K562 (cell line): ENCODE results near the gene CD40LG. TPM values are rescaled to one million over a fixed set of nuclear protein-coding genes. Genes with fewer than 3 reads are reported as not detected.

ENCODE experiments used
- ATAC-seq: fragments of 200-7000 bp; cut with Tn5 transposase; 3 replicates; pipeline ENCODE4 v1.9.1; 2020; ENCODE audit warnings: moderate library complexity
- BruUV-seq: library from RNA; stranded (reverse); fragments of 400-500 nt; replicated peaks from 2 replicates; lab custom pipeline; 2021; lab: Mats Ljungman, UMichigan
- CTCF ChIA-PET: fragments of 300-600 bp; formaldehyde crosslinking; extraction: SDS; loops from one replicate; lab custom pipeline; 2021; ENCODE audit warnings: low intra/inter-chr PET ratio; lab: Yijun Ruan, JAX
- POLR2A ChIA-PET: fragments of 300-600, 350-650 bp; sonication (Branson Sonifier 250); formaldehyde crosslinking; extraction: SDS; loops from one replicate; lab custom pipeline; 2021; ENCODE audit warnings: antibody characterized with exemption, inconsistent platforms; lab: Yijun Ruan, JAX
- DNase-seq, 4 experiments: peaks; one replicate each; pipeline versions ENCODE4 v3.0.0 to v3.0.0-alpha.2; 2011 to 2018; ENCODE audit warnings: low spot score in 3 of 4, mixed read lengths in 3 of 4; ENCODE audit errors: extremely low read depth in 1 of 4
- FAIRE-seq: peaks from 2 replicates; lab custom pipeline; 2011; peaks lifted over from hg19 to GRCh38; lab: Jason Lieb, UNC
- H2AFZ ChIP-seq: 2 replicates; pipeline ENCODE4 v1.6.0; 2011; ENCODE audit warnings: low read depth, low read length, control low read depth, inconsistent platforms
- H3K27ac ChIP-seq: fragments of 200-600 bp; 3 replicates; pipeline ENCODE4 v1.8.0; 2011; ENCODE audit warnings: low read depth, mild to moderate bottlenecking, control low read depth, inconsistent platforms, low read length, moderate library complexity, mixed read lengths; ENCODE audit errors: extremely low read depth
- H3K27me3 ChIP-seq, 2 experiments: fragments of 300-600 bp in 1 of 2; 2 replicates in 1 of 2; 3 replicates in 1 of 2; pipeline versions ENCODE4 v1.6.0 to v1.8.0; 2011; ENCODE audit warnings: inconsistent platforms in 2 of 2, low read length in 2 of 2, mild to moderate bottlenecking in 1 of 2, mixed read lengths in 1 of 2, moderate library complexity in 1 of 2; ENCODE audit not compliant: control insufficient read depth in 2 of 2, insufficient read depth in 2 of 2
- H3K36me3 ChIP-seq: fragments of 300-600 bp; 3 replicates; pipeline ENCODE4 v1.8.0; 2011; ENCODE audit warnings: mild to moderate bottlenecking, low read length, inconsistent platforms; ENCODE audit not compliant: control insufficient read depth, insufficient read depth
- H3K4me1 ChIP-seq, 2 experiments: fragments of 200-600 bp in 1 of 2; replicated peaks in 1 of 2; 2 replicates in 1 of 2; 3 replicates in 1 of 2; pipeline versions ENCODE4 v1.5.1 to v1.8.0; 2011; ENCODE audit warnings: inconsistent platforms in 2 of 2, low read length in 2 of 2, mild to moderate bottlenecking in 1 of 2, mixed read lengths in 1 of 2, moderate library complexity in 1 of 2; ENCODE audit not compliant: control insufficient read depth in 2 of 2, insufficient read depth in 2 of 2
- H3K4me2 ChIP-seq: 2 replicates; pipeline ENCODE4 v1.6.1; 2011; ENCODE audit warnings: low read length, control low read depth, inconsistent platforms, mixed read lengths; ENCODE audit not compliant: insufficient read depth
- H3K4me3 ChIP-seq: fragments of 200-600 bp; sonication (generic), shearing (Covaris generic); 2 replicates; pipeline ENCODE4 v1.5.1; 2016; ENCODE audit warnings: control low read depth, inconsistent platforms
- H3K79me2 ChIP-seq: fragments of 200-600 bp; 3 replicates; pipeline ENCODE4 v1.8.0; 2011; ENCODE audit warnings: low read length, inconsistent platforms; ENCODE audit not compliant: control insufficient read depth, insufficient read depth
- H3K9ac ChIP-seq, 2 experiments: 2 replicates each; pipeline versions ENCODE4 v1.6.0 to v1.6.1; 2011; ENCODE audit warnings: low read depth in 2 of 2, low read length in 2 of 2, control low read depth in 1 of 2, inconsistent platforms in 1 of 2, mild to moderate bottlenecking in 1 of 2, mixed read lengths in 1 of 2; ENCODE audit not compliant: insufficient read depth in 1 of 2
- H3K9me1 ChIP-seq: one replicate; pipeline ENCODE4 v1.6.0; 2011; ENCODE audit warnings: inconsistent platforms, mild to moderate bottlenecking, low read length, moderate library complexity; ENCODE audit not compliant: control insufficient read depth, insufficient read depth
- H3K9me3 ChIP-seq: replicated peaks from 2 replicates; pipeline ENCODE4 v1.5.1; 2011; ENCODE audit warnings: low read depth, low read length, inconsistent platforms; ENCODE audit not compliant: control insufficient read depth, insufficient read depth
- H4K20me1 ChIP-seq: replicated peaks from 2 replicates; pipeline ENCODE4 v1.6.1; 2011; ENCODE audit warnings: low read length, inconsistent platforms, mixed read lengths; ENCODE audit not compliant: control insufficient read depth, insufficient read depth
- CREB3L1 ChIP-seq: fragments of 450-650 bp; IDR thresholded peaks from 2 replicates; pipeline ENCODE4 v1.6.1; 2014; ENCODE audit warnings: low read depth, mild to moderate bottlenecking, moderate library complexity, borderline replicate concordance
- CREM ChIP-seq: IDR thresholded peaks from 2 replicates; pipeline ENCODE4 v1.6.1; 2014; ENCODE audit warnings: antibody characterized with exemption, low read depth
- GATAD2B ChIP-seq: fragments of 450-650 bp; IDR thresholded peaks from 2 replicates; pipeline ENCODE4 v1.6.1; 2017; ENCODE audit warnings: mild to moderate bottlenecking, borderline replicate concordance
- HDAC3 ChIP-seq: fragments of 450-650 bp; IDR thresholded peaks from 2 replicates; pipeline ENCODE4 v1.6.1; 2018; ENCODE audit warnings: borderline replicate concordance, mild to moderate bottlenecking, moderate library complexity; ENCODE audit not compliant: partially characterized antibody
- HDAC6 ChIP-seq: IDR thresholded peaks from 2 replicates; pipeline ENCODE4 v1.6.1; 2012; ENCODE audit warnings: low read depth, mild to moderate bottlenecking, control low read depth, inconsistent platforms, low read length, moderate library complexity
- ILF3 ChIP-seq: fragments of 450-650 bp; IDR thresholded peaks from 2 replicates; pipeline ENCODE4 v1.6.1; 2018; ENCODE audit warnings: antibody characterized with exemption, mild to moderate bottlenecking, moderate library complexity, borderline replicate concordance
- SMAD1 ChIP-seq: fragments of 150-350 bp; IDR thresholded peaks from 2 replicates; pipeline ENCODE4 v1.6.1; 2014; ENCODE audit warnings: low read length, low read depth; ENCODE audit not compliant: partially characterized antibody
- ZC3H8 ChIP-seq: fragments of 450-650 bp; IDR thresholded peaks from 2 replicates; pipeline ENCODE4 v1.6.1; 2017
- WGBS: fragments of 100-300 bp; shearing (Covaris generic); methylation state at CpG from one replicate; pipeline ENCODE4 v1.1.6; 2016; ENCODE audit warnings: low coverage, mixed read lengths; ENCODE audit not compliant: insufficient coverage; ENCODE audit errors: missing lambda C conversion rate; 5-methylcytosine and 5-hydroxymethylcytosine counted together
- in situ Hi-C: fragments of 300-500 bp; cut with MboI; formaldehyde crosslinking; loops from 4 replicates; pipeline ENCODE4 v1.15.0; 2018; ENCODE audit warnings: inconsistent platforms, mixed read lengths
- intact Hi-C: fragments of 100-400 bp; cut with micrococcal nuclease; formaldehyde crosslinking; loops from 2 replicates; pipeline ENCODE4 v1.14.2; 2022
- polyA plus RNA-seq, 8 experiments: library from polyadenylated mRNA; depleted of rRNA in 4 of 8; stranded (reverse) in 5 of 8; unstranded in 3 of 8; fragments of >200 nt; fragmentation: Nextera tagmentation in 2 of 8; fragmentation: Illumina TruSeq in 1 of 8; extraction: Ambion mirVana in 2 of 8; extraction: Trizol in 1 of 8; gene quantifications; 2 replicates each; pipeline versions ENCODE4 v1.2.1 to v1.2.3, GENCODE V29; 2011 to 2014; ENCODE audit warnings: inconsistent platforms in 1 of 8, missing spikeins in 1 of 8
- total RNA-seq, 7 experiments: library from RNA; depleted of rRNA in 6 of 7; stranded (reverse); fragments of >200 nt in 6 of 7; fragmentation: Illumina TruSeq in 2 of 7; extraction: Trizol in 2 of 7; gene quantifications; 2 replicates each; pipeline versions ENCODE4 v1.2.1 to v1.2.3, GENCODE V29; 2011 to 2021; ENCODE audit warnings: low replicate concordance in 1 of 7
- TF ChIP-seq, protein P1 (sequence below): fragments of 450-650 bp; conservative IDR thresholded peaks from 2 replicates; pipeline ENCODE4 v1.6.1; 2016; ENCODE audit warnings: missing genetic modification characterization, low read depth, mild to moderate bottlenecking, missing compliant biosample characterization, moderate library complexity
- TF ChIP-seq, protein P2 (sequence below), 2 experiments: fragments of 200-800 bp in 1 of 2; sonication (Bioruptor generic) in 1 of 2; sonication (generic) in 1 of 2; formaldehyde crosslinking in 1 of 2; IDR thresholded peaks in 1 of 2; conservative IDR thresholded peaks in 1 of 2; 2 replicates each; pipeline versions ENCODE4 v1.5.0 to v1.6.1; 2016 to 2020; ENCODE audit warnings: missing compliant biosample characterization in 1 of 2, missing genetic modification characterization in 1 of 2, missing genetic modification reagents in 1 of 2
- TF ChIP-seq, protein P3 (sequence below): fragments of 450-650 bp; conservative IDR thresholded peaks from 2 replicates; pipeline ENCODE4 v1.6.1; 2016; ENCODE audit warnings: missing genetic modification characterization, low read depth, mild to moderate bottlenecking, control low read depth, missing compliant biosample characterization

Gene CD40LG
- total and polyA plus RNA-seq, 9 of the 15 experiments (the other 6 are each of a cell fraction or from before 2014, with no cell fraction given), result 0.11 TPM; not detected in 8

- no peak for TF ChIP-seq SMAD1
Measured at GRCh38 chrX:136652822-136653723, 5.1 kb downstream of the CD40LG start (continued).

DNA sequence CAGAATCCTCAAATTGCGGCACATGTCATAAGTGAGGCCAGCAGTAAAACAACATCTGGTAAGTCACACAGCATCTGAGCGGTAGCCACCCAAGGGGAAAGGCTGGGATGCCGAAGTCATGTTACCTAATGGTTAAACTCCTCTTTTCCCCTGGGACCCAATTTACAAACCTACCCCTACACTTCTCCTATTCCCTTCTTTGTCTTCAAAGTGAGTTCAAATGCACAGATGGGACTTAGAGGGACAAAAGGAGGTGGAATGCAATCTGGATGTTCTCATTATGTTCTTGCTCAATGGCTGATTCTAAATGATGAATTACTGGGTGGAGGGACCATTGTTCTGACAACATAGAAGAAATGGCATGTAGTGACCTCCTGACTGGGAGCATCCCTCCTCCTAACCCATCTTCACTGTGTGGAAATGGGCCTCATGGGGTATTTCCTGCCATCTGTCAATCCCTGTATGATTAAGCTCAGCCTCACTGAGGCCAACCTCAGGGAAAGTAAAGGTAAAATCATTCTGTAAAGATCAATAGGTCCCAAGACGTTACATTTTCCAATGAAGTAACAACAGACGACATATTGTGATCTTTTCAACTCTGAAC is 8.5 kb downstream of the CD40LG start:
- H3K9me3 ChIP-seq, result no peaks in the 10 kb centered on the region
- POLR2A ChIA-PET, result no interaction called here
- CTCF ChIA-PET, result no interaction called here
- no peak overlapping the region for H3K4me2 ChIP-seq
- no TSS peak for BruUV-seq
- 0% methylated on average over 4 of the region's 5 CpGs for WGBS
- no peaks in the 10 kb centered on the region for H3K79me2 ChIP-seq
- no peaks in the 10 kb centered on the region for H3K9me1 ChIP-seq
- no peaks in the 10 kb centered on the region for H3K36me3 ChIP-seq
- intact Hi-C loops (no loop called here), in situ Hi-C loops (no loop called here)
- DNase-seq (no peak), ATAC-seq (no peak), FAIRE-seq (no peak)
- H3K27me3 ChIP-seq, result peaks cover 13 to 22% of the 10 kb centered on the region in 2 experiments; a peak in 3 of 5 replicates
- no peak overlapping the region for H3K4me3 ChIP-seq
- no peaks in the 10 kb centered on the region for H3K4me1 ChIP-seq
- no peak overlapping the region for H2AFZ ChIP-seq
- H4K20me1 ChIP-seq, result no peaks in the 10 kb centered on the region
- H3K27ac ChIP-seq, result no peak overlapping the region
- H3K9ac ChIP-seq, result no peak overlapping the region
- TF ChIP-seq CREB3L1 (no peak), HDAC6 (no peak), ZC3H8 (no peak), GATAD2B (no peak), CREM (no peak), ILF3 (no peak), HDAC3 (no peak)
- TF ChIP-seq, protein P1, sequence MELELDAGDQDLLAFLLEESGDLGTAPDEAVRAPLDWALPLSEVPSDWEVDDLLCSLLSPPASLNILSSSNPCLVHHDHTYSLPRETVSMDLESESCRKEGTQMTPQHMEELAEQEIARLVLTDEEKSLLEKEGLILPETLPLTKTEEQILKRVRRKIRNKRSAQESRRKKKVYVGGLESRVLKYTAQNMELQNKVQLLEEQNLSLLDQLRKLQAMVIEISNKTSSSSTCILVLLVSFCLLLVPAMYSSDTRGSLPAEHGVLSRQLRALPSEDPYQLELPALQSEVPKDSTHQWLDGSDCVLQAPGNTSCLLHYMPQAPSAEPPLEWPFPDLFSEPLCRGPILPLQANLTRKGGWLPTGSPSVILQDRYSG (tag), result no peak
- TF ChIP-seq, protein P2, sequence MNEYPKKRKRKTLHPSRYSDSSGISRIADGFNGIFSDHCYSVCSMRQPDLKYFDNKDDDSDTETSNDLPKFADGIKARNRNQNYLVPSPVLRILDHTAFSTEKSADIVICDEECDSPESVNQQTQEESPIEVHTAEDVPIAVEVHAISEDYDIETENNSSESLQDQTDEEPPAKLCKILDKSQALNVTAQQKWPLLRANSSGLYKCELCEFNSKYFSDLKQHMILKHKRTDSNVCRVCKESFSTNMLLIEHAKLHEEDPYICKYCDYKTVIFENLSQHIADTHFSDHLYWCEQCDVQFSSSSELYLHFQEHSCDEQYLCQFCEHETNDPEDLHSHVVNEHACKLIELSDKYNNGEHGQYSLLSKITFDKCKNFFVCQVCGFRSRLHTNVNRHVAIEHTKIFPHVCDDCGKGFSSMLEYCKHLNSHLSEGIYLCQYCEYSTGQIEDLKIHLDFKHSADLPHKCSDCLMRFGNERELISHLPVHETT (CRISPR knock-in tag; conservative IDR thresholded peaks at IDR 0.05 in 1 of 2, IDR thresholded peaks at IDR 0.05 in 1 of 2), result no peak
- TF ChIP-seq, protein P3, sequence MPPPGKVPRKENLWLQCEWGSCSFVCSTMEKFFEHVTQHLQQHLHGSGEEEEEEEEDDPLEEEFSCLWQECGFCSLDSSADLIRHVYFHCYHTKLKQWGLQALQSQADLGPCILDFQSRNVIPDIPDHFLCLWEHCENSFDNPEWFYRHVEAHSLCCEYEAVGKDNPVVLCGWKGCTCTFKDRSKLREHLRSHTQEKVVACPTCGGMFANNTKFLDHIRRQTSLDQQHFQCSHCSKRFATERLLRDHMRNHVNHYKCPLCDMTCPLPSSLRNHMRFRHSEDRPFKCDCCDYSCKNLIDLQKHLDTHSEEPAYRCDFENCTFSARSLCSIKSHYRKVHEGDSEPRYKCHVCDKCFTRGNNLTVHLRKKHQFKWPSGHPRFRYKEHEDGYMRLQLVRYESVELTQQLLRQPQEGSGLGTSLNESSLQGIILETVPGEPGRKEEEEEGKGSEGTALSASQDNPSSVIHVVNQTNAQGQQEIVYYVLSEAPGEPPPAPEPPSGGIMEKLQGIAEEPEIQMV (tag), result no peak
